CD4-positive, alpha-beta T cell treated with Interleukin-2 at 100 ng/mL for 4 hours (primary cell): Measurements from ENCODE around the gene SERINC4.
"Not testable (repeated sequence)": the region's sequence is repeated elsewhere in the genome, so short reads cannot be mapped to it uniquely, and the experiment has no call there.

Source experiments
- DNase-seq: peaks from one replicate; pipeline ENCODE4 v3.0.0-alpha.2; 2020; ENCODE audit warnings: low spot score

SERINC4 gene

GRCh38 chr15:43799945-43800285 lies at the start of gene SERINC4:
Gene SERINC4, minus strand, starts transcription at chr15:43800220. Its CDS starts 234 bp downstream, at chr15:43799986.
- DNase-seq: no peak

- no peak for DNase-seq
Measured at GRCh38 chr15:43845421-43845820, 45.4 kb upstream of the SERINC4 start.

- not testable (repeated sequence) for DNase-seq
Measured at GRCh38 chr15:43832485-43832884, 32.5 kb upstream of the SERINC4 start.

GRCh38 chr15:43831519-43832052 lies 31.6 kb upstream of the SERINC4 start:
- not testable (repeated sequence) for DNase-seq

- DNase-seq: not testable (repeated sequence)
Measured at GRCh38 chr15:43830691-43831275, 30.8 kb upstream of the SERINC4 start.

- DNase-seq: not testable (repeated sequence)
Measured at GRCh38 chr15:43829951-43830540, 30.0 kb upstream of the SERINC4 start.

GRCh38 chr15:43828061-43828657 lies 28.1 kb upstream of the SERINC4 start:
- peak; percentile 18 for DNase-seq

GRCh38 chr15:43826508-43827341 lies 26.7 kb upstream of the SERINC4 start, which contains the start of gene WDR76:
Gene WDR76, plus strand, starts transcription at chr15:43827002. Its CDS starts 31 bp downstream, at chr15:43827033.
- peak; percentile 68 for DNase-seq

GRCh38 chr15:43826029-43826507 lies 26.0 kb upstream of the SERINC4 start:
- no peak for DNase-seq

GRCh38 chr15:43825305-43825704 lies 25.3 kb upstream of the SERINC4 start:
- not testable (repeated sequence) for DNase-seq

- peak; percentile 94 for DNase-seq
Measured at GRCh38 chr15:43824302-43825246, 24.6 kb upstream of the SERINC4 start, which contains the start of gene MFAP1. Gene MFAP1, minus strand, starts transcription at chr15:43824690. Its CDS starts 121 bp downstream, at chr15:43824569.

GRCh38 chr15:43821505-43821904 lies 21.5 kb upstream of the SERINC4 start:
- DNase-seq: no peak

GRCh38 chr15:43815064-43815463 lies 15.0 kb upstream of the SERINC4 start:
- DNase-seq: not testable (repeated sequence)

- no peak for DNase-seq
Measured at GRCh38 chr15:43808960-43809678, 9.1 kb upstream of the SERINC4 start.

- no peak for DNase-seq
Measured at GRCh38 chr15:43808435-43808950, 8.5 kb upstream of the SERINC4 start.

GRCh38 chr15:43802676-43803075 lies 2.7 kb upstream of the SERINC4 start:
- not testable (repeated sequence) for DNase-seq

- DNase-seq: peak; percentile 92
Measured at GRCh38 chr15:43800286-43801141, 494 bp upstream of the SERINC4 start, which contains the start of gene HYPK. Gene HYPK, plus strand, starts transcription at chr15:43800599. Its CDS starts 24 bp downstream, at chr15:43800623.

GRCh38 chr15:43799209-43799944 lies 643 bp downstream of the SERINC4 start:
- no peak for DNase-seq
